Measurements from ENCODE around the gene PDE11A.

The PDE11A gene

DNA sequence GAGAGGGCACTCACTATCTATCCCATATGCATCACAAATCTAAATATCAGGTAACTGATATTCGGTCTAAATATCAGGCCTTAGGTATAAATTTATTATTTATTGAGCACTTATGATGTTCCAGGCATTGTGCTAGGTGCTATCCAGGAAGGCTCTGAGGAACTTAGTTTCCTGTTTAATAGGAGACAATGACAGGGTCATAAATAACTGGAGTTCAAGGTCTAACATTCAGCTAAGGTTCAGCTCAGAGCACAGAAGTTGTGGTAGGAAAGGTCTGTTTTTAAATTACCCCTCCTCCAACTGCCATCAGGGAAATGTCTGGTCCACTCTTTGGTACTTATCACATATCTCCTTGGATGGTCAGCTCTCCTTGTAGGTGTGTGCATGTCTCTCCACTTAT lies 486.4 kb downstream of the PDE11A start:
- DNase-seq (ENCODE audit: insufficient read length, low spot score) (no peak), FAIRE-seq (no peak)

DNA sequence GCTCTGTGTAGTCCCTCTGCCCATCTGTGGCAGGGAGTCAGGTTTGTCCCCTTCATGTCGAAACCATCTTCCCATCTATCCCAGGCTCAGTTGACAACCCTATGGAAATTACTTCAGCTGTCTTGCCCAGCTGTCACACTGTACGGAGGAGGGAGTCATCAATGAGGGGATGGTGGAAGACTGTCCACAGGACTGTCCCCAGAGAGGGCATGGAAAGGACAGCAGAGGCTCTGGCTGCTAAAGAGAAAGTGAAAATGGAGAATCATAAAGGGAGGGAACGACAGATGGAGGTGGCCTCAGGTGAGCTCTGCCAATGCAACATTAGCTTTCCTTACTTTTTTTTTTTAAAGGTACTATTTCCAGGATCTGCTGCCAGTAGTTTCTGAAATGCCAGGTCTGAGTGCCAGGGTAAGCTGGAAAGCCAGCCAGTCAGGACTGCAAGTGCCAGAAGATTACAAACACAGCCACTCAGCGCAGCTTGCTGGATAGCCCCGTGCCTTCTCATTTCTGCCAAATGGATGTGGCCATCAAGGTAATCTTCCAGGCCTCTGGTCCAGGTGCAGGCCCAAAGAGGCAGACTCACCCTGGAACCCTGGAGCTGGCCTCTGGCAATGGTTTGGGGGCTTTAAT lies 487.2 kb downstream of the PDE11A start:
- no peak for FAIRE-seq

DNA sequence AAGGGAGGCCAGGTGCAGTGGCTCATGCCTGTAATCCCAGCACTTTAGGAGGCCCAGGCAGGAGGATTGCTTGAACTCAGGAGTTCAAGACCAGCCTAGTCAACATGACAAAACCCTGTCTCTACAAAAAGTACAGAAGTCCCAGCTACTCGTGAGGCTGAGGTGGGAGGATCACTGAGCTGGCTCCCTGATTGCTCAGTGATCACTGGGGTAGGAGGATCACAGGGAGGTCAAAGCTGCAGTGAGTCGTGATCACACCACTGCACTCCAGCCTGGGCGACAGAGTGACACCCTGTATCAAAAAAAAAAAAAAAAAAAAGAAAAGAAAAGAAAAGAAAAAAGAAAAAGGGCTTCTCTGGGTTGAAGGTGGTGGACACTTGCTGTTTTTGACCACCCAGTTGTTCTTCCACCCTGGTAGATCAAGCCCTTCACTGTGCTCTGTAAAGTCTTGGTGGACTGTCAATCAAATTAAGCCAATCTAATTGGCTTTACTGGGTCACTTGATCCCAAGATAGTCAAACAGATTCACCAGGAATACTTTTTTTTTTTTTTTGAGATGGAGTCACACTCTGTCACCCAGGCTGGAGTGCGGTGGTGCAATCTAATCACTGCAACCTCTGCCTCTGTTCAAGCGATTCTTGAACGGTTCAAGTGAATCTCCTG lies 488.4 kb downstream of the PDE11A start:
- DNase-seq (ENCODE audit: insufficient read length, low spot score): no peak
- FAIRE-seq: no peak

More for the DNA sequence above, 487.2 kb downstream of the PDE11A start:
- no peak for DNase-seq (ENCODE audit: insufficient read length, low spot score)

DNA sequence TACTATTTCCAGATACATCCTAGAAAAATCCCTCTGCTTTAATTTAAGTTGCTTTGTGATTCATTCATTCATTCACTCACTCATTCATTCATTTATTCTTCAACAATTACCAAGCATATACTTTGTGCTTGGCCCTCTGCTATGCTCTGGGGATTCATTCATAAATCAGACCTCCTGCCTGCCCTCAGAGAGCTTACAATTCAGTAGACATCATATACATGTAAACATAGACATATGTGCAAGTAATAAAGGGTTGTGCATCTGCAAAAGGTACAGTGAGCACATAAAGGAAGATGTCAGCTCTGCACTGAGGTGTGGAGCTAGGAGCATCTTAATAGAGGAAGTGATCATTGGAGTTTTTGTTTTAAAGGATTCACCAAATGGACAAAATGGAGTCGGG lies 490.6 kb downstream of the PDE11A start:
- no peak for FAIRE-seq

DNA sequence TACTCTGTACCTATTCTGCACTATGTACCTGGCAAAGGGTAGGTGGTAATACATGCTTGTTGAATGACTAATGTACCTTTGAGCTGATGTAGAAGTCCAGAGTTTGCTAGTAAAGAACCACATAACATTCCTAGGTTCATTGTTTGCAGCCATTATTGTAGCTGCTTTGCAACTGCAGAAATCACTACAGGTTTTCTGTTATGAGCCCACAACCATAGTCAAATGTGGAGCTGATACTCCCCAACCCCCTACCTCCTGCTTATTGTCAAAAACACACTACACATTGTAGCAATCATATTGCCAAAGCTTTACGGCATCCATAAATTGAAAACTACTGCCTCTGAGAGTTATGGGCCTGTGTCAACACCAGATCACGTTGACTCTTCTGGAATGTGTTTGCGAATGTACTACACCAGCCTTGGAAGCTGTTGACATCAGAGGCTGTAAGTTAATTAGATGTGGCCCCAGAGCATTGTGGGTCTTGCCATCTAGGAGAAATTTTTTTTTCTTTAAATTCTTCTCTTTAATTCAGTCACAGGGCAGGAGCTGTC lies 493.0 kb downstream of the PDE11A start:
- no peak for FAIRE-seq
- DNase-seq (ENCODE audit: insufficient read length, low spot score): no peak

More for the DNA sequence above, 490.6 kb downstream of the PDE11A start:
- DNase-seq (ENCODE audit: insufficient read length, low spot score): no peak

DNA sequence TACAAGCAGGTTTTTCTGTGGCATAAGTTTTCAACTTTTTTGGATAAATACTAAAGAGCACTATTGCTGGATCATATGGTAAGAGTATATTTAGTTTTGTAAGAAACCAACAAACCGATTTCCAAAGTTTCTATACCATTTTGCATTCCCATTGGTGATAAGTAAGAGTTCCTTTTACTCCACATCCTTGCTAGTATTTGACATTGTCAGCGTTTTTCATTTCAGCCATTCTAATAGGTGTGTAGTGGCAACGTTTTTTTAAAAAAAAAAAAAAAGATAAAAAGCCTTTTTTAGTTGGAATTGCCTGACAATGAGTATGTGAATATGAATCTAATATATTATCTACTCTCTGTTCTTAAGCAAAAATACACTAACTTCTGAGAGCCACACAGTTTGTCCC lies 494.1 kb downstream of the PDE11A start:
- no peak for DNase-seq (ENCODE audit: insufficient read length, low spot score)
- FAIRE-seq: no peak

DNA sequence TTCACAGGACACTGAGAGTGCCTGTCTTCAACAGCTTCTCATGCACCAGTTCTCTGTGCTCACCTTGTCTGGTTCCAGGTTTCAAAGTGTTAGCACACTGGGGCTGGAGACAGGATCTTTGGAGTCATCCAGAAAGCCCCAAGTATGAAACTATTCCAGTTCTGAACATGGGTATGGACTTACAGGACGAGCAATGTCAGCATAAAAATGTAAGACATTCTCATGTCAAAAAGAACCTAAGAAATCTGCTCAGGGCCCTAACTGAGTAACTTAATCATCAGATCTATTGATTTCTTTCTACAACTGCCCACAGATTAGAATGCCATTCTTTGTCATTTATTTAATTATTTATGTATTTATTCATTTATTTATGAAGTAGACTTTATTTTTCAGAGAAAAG lies 495.5 kb downstream of the PDE11A start:
- no peak for FAIRE-seq

DNA sequence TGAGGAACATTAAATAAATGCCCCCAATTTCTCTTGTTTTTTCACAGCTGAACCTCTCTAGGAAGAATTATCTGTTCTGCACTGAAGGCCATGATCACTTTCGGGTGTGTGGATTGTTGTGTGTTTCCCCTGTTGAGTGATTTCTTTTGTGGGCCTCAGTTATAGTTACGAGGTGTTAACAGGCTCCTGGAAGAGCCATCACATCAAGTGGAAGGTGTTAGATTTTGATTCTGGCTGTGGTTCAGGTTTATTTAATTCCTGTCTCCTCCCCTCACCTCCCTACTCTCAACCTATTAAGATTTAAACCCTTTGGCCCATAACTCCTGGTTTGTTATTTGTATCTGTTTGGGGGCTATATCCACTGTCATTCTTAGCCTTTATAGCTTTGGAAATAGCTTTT lies 497.2 kb downstream of the PDE11A start:
- FAIRE-seq: no peak
- DNase-seq (ENCODE audit: insufficient read length, low spot score): no peak

More for the DNA sequence above, 495.5 kb downstream of the PDE11A start:
- DNase-seq (ENCODE audit: insufficient read length, low spot score): no peak

DNA sequence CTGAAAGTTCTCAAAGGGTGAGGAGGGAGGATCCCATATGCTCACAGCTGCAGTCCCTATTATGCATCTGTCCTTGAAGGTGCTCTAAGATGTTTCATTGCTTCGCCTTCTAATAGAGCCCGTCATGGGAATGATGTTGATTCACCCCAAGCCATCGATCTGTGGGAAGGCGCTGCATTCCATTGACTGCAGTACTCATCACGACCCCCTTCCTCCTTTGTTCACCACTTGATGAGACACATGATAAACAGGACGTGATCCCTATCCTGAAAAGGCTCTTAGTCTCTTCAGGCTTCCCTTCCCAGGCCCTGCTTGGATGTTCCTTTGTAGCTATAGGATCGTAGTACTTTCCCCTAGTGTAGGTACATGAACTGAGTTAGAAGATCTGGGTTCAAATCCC lies 498.2 kb downstream of the PDE11A start:
- no peak for DNase-seq (ENCODE audit: insufficient read length, low spot score)
- no peak for FAIRE-seq
